K562 (cell line): ENCODE measurements around the gene ZNF213. TPM values are rescaled to one million over a fixed set of nuclear protein-coding genes. Genes with fewer than 3 reads are reported as not detected.

ENCODE experiments used
- CC2D1A ChIP-seq: fragments of 450-650 bp; IDR thresholded peaks from 2 replicates; pipeline ENCODE4 v1.6.1; 2017; ENCODE audit warnings: mild to moderate bottlenecking
- EZH2 ChIP-seq: IDR thresholded peaks from 2 replicates; pipeline ENCODE4 v1.6.1; 2012; ENCODE audit warnings: low read depth, mild to moderate bottlenecking, inconsistent platforms, low read length, borderline replicate concordance
- HCFC1 ChIP-seq: IDR thresholded peaks from 2 replicates; pipeline ENCODE4 v1.6.1; 2012; ENCODE audit warnings: low read depth, low read length, improper control_type of control experiment
- MIER1 ChIP-seq: fragments of 450-650 bp; IDR thresholded peaks from 2 replicates; pipeline ENCODE4 v1.6.1; 2016; ENCODE audit warnings: antibody characterized with exemption, mild to moderate bottlenecking, low read depth
- NCOA1 ChIP-seq: fragments of 450-650 bp; IDR thresholded peaks from 2 replicates; pipeline ENCODE4 v1.6.1; 2016; ENCODE audit warnings: low read depth
- PRDM10 ChIP-seq: fragments of 450-650 bp; IDR thresholded peaks from 2 replicates; pipeline ENCODE4 v1.6.1; 2018; ENCODE audit not compliant: partially characterized antibody
- RAD21 ChIP-seq, 2 experiments: fragments of 250-450 bp in 1 of 2; fragments of 450-650 bp in 1 of 2; sonication (Bioruptor Pico) in 1 of 2; formaldehyde crosslinking in 1 of 2; IDR thresholded peaks in 1 of 2; conservative IDR thresholded peaks in 1 of 2; 2 replicates each; pipeline versions ENCODE4 v1.4.0 to v1.8.0; 2020 to 2022; ENCODE audit warnings: mild to moderate bottlenecking in 2 of 2, moderate library complexity in 1 of 2
- RBM14 ChIP-seq: fragments of 200-400 bp; formaldehyde crosslinking; IDR thresholded peaks from 2 replicates; pipeline ENCODE4 v1.6.1; 2018; ENCODE audit warnings: low read depth, mild to moderate bottlenecking, low read length, moderate library complexity, borderline replicate concordance; ENCODE audit not compliant: insufficient read depth
- RFX5 ChIP-seq: IDR thresholded peaks from 2 replicates; pipeline ENCODE4 v1.6.1; 2011; ENCODE audit warnings: low read depth, mild to moderate bottlenecking, improper control_type of control experiment, low read length
- SMARCE1 ChIP-seq: fragments of 450-650 bp; IDR thresholded peaks from 2 replicates; pipeline ENCODE4 v1.7.1; 2016; ENCODE audit warnings: mild to moderate bottlenecking
- SPI1 ChIP-seq: IDR thresholded peaks from 2 replicates; pipeline ENCODE4 v1.6.1; 2011; ENCODE audit warnings: low read depth, low read length, control low read depth, borderline replicate concordance
- TAL1 ChIP-seq: fragments of 450-650 bp; IDR thresholded peaks from 2 replicates; pipeline ENCODE4 v1.6.1; 2016; ENCODE audit warnings: mild to moderate bottlenecking
- ZBTB12 ChIP-seq: fragments of 250-450 bp; sonication (Bioruptor Pico); IDR thresholded peaks from 2 replicates; pipeline ENCODE4 v1.4.0; 2020
- ZBTB9 ChIP-seq: fragments of 450-650 bp; formaldehyde crosslinking; IDR thresholded peaks from 2 replicates; pipeline ENCODE4 v1.4.0; 2020; ENCODE audit warnings: mild to moderate bottlenecking, moderate library complexity
- ZNF12 ChIP-seq: sonication (generic); formaldehyde crosslinking; IDR thresholded peaks from 2 replicates; pipeline ENCODE4 v1.4.0; 2020; ENCODE audit warnings: mild to moderate bottlenecking, missing genetic modification reagents
- ZNF124 ChIP-seq: sonication (generic); formaldehyde crosslinking; IDR thresholded peaks from 2 replicates; pipeline ENCODE4 v1.8.1; 2022; ENCODE audit warnings: missing genetic modification reagents
- ZNF511 ChIP-seq: sonication (generic); formaldehyde crosslinking; IDR thresholded peaks from 2 replicates; pipeline ENCODE4 v1.8.0; 2022; ENCODE audit warnings: mild to moderate bottlenecking, missing genetic modification reagents
- ZNF512 ChIP-seq: IDR thresholded peaks from 2 replicates; pipeline ENCODE4 v1.6.1; 2016; ENCODE audit warnings: missing genetic modification characterization, missing compliant biosample characterization
- polyA plus RNA-seq, 8 experiments: library from polyadenylated mRNA; depleted of rRNA in 4 of 8; stranded (reverse) in 5 of 8; unstranded in 3 of 8; fragments of >200 nt; fragmentation: Nextera tagmentation in 2 of 8; fragmentation: Illumina TruSeq in 1 of 8; extraction: Ambion mirVana in 2 of 8; extraction: Trizol in 1 of 8; gene quantifications; 2 replicates each; pipeline versions ENCODE4 v1.2.1 to v1.2.3, GENCODE V29; 2011 to 2014; ENCODE audit warnings: inconsistent platforms in 1 of 8, missing spikeins in 1 of 8
- total RNA-seq, 7 experiments: library from RNA; depleted of rRNA in 6 of 7; stranded (reverse); fragments of >200 nt in 6 of 7; fragmentation: Illumina TruSeq in 2 of 7; extraction: Trizol in 2 of 7; gene quantifications; 2 replicates each; pipeline versions ENCODE4 v1.2.1 to v1.2.3, GENCODE V29; 2011 to 2021; ENCODE audit warnings: low replicate concordance in 1 of 7

ZNF213 gene
- total and polyA plus RNA-seq, 9 of the 15 experiments (the other 6 are each of a cell fraction or from before 2014, with no cell fraction given): 0.49 to 10.0 (median 1.8) TPM

- TF ChIP-seq PRDM10: peak; percentile 23
- no peak for TF ChIP-seq MIER1
- TF ChIP-seq CC2D1A: peak; percentile 98
- TF ChIP-seq ZNF124 (CRISPR knock-in tag): no peak
- TF ChIP-seq RFX5: no peak; the same call in 1 of the 2 replicates
- TF ChIP-seq ZBTB12: no peak
- TF ChIP-seq SPI1: no peak
- no peak for TF ChIP-seq RAD21 (CRISPR knock-in tag; conservative IDR thresholded peaks at IDR 0.05 in 1 of 2, IDR thresholded peaks at IDR 0.05 in 1 of 2)
- no peak for TF ChIP-seq SMARCE1
- TF ChIP-seq ZNF12: 0 out of 2 replicates have a peak, but pooled peaks have one; percentile 12
- no peak for TF ChIP-seq ZBTB9 (CRISPR knock-in tag)
- no peak for TF ChIP-seq EZH2
- no peak for TF ChIP-seq TAL1
- TF ChIP-seq ZNF512 (tag): no peak
- peak; percentile 10; the same call in 1 of the 2 replicates for TF ChIP-seq ZNF511 (CRISPR knock-in tag)
- no peak for TF ChIP-seq RBM14
- TF ChIP-seq NCOA1: no peak
- TF ChIP-seq HCFC1: 0 out of 2 replicates have a peak, but pooled peaks have one; percentile 14
These were observed 54.3 kb downstream of the ZNF213 start (continued) for GRCh38 chr16:3188925-3189825.
